Measurements from ENCODE around the gene PGA3.
"Not testable (repeated sequence)": the region's sequence is repeated elsewhere in the genome, so short reads cannot be mapped to it uniquely, and the experiment has no call there.

Gene PGA3

DNA sequence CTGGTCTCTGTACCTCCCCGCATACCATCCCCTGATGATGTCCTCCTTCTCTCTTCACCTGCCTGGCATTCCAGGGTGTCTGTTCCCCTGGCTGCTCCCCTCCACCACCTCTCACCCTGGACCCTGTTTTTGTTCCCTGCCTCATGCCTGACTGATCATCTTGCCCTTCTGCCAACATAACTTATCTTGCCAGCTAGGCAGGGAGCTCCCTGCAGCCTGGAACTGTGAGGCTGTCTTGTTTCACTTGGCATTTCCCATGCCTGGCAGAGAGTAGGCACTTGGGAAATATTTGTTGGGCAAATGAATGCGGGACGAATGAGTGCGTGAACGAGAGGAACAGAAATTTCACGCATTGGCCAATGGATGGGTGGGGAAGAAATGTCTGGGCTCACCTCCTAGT lies 7.3 kb downstream of the PGA3 start:
- DNase-seq (ENCODE audit: low read depth): not testable (repeated sequence)

DNA sequence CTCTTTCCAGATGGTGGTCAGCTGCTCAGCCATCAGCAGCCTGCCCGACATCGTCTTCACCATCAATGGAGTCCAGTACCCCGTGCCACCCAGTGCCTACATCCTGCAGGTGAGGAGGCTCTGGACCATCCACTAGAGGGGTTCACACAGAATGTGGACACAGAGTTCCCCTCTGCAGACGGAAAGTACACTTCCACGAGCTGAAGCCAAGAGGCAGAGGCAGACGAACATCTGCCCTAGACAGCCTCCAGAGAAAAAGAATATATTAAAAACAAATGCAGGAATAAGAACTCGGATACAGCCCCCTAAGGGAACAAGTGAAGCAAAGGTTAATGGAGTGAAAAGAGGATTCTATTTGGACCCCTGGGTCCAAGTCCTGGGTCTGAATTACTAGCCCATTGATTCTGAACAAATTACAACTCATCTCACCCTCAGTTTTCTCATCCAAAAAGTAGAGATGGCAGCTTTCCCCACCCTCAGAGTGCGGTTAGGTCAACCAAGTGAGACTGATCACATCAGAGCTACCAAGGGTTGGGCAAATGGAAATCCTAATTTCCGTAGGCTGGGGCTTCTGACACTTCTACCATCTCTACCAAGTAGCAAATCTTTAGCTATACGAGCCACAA lies 8.1 kb downstream of the PGA3 start:
- DNase-seq (ENCODE audit: low read depth): not testable (repeated sequence)

DNA sequence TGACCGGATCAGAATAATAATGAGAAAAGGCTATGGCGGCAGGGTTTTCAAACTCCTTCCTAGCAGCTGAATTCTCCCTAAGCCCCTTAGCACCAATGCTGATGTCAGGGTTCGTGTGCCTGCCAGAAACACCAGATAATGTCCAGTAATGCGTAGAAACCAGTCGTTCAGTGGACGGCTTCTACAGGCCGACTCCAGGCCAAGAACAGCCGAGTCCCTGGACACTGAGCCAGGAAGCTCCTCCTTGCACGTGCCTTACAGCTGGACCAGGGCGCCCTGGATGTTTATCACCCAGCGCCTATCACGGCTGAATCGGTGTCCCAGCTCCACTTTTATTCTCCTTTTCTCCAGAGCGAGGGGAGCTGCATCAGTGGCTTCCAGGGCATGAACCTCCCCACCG lies 8.9 kb downstream of the PGA3 start:
- DNase-seq (ENCODE audit: low read depth): not testable (repeated sequence)

DNA sequence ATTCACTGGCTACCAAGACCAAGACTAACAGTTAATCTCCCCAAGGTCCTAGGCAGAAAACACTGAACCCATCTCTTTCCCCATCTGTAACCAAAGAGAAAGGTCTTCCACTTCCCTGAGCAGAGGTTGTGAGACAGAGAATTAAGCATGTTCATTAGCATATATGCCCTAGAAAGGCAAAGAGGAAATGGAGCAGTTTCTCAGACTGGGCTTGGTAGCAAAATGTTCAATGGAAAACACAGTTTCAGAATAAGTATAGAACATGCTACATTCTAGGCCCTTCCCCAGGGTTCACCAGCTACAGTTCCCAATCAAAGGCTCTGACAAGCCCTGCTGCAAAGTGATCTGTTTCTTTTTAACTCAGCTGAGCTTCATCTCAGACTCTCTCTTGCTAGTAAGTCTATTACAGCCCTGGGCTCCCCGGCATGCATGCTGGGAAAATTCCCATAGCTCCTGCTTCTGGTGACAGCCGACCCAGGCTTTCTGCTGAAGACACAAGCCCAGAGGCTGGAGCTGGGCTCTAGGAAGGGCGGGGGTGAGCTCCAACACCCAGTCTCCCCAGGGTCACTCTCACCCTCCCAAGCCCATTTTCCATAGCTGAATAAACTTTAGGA lies 10.5 kb downstream of the PGA3 start:
- DNase-seq (ENCODE audit: low read depth): not testable (repeated sequence)

DNA sequence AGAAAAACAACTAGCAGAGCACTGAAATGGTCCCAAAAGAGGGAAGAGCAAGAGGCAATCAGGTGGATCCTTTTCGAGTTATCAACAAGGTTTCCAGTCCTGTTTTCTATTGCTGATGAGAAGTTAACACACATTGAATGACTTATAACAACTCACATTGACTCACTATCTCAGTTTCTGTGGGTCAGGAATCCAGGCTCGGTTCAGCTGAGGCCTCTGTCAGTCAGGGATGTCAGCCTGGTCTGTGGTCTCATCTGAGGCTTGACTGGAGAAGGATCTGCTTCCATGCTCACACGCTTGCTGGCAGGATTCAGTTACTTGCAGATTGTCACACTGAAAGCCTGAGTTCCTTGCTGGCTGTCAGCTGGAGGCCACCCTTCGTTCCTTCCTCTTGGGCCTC lies 15.0 kb downstream of the PGA3 start:
- not testable (repeated sequence) for DNase-seq (ENCODE audit: low read depth)

DNA sequence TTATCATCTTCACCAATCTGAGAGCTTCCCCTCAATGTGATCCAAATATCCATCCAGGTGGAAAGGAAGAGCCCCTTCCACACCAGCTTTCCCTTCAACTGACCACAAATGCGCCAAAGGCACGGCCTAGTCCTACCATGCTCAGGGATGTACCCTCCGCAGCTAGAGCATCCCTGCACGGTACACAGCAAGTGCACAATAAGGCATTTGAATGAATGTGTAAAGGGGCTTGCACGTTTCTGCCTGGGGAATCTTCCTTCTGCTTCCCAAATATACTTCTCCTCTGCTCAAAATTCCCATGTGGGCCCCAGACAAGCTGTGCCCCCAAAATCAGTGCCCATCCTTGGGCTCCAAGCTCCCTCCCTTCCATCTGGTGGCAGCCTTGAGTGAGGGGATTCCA lies 15.7 kb downstream of the PGA3 start:
- DNase-seq (ENCODE audit: low read depth): not testable (repeated sequence)

DNA sequence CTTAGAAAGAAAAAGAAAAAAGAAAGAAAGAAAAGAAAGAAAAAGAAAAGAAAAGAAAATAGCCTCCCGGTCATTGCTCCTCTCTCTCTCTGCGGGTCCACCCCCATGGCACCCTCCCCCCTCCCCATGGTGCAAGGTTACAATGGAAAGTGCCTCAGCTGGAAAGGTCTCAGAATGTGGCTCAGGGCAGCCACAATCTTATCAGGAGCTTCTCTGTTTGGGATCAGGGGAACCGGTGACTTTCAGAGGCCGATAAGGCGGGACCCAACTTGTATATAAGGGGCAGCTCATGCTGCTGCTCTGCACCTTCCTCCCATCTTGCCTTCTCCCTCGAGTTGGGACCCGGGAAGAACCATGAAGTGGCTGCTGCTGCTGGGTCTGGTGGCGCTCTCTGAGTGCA lies 18.7 kb downstream of the PGA3 start, which contains the start of gene PGA4:
TSS of gene PGA4 (plus strand) at position 301 of the 400 bp plus-strand sequence. CDS start at position 355, 54 bp downstream.
- not testable (repeated sequence) for DNase-seq (ENCODE audit: low read depth)

DNA sequence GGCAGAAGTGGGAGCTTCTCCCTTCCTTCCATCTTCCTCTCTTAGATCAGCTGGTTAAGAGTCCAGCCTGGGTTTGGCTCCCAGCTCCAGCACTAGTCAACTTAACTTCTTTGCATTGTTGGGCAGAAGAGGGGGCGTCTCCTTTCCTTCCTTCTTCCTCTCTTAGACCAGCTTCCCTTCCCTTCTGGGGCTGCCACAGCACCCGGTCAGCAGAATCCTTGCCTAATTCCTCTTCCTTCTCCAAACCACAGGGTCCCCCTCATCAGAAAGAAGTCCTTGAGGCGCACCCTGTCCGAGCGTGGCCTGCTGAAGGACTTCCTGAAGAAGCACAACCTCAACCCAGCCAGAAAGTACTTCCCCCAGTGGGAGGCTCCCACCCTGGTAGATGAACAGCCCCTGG lies 19.4 kb downstream of the PGA3 start:
- not testable (repeated sequence) for DNase-seq (ENCODE audit: low read depth)

DNA sequence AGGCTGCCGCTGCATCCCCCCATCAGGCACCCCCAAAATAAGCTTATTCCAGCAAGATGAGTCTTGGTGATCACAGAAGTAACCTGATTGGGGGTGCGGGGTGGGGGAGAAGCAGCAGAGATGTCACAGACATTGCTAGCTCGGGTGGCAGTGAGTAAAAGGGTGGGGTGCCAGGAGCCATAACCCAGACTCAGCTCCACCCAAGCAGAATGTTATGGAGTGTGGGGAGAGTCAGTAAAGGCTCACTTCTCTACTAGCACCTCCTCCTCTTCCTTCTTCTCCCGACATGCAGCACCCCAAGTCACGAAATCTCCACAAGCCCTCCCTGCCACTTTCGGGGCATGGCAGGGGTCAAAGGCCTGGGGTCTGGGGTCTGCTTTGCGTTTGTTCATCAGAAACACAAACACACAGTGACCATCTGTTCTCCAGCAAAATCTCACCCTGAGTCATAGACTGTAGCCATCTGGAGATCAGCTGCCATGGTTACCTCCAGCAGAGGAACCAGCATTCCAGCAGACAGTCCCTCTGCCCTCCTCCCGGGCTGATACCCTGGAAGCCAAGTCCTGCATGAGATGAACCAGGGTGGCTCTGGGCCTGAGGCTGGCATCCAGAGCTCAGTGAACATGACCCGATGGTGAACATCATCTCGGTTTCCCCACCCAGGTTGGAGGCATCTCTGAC lies 23.3 kb downstream of the PGA3 start:
- not testable (repeated sequence) for DNase-seq (ENCODE audit: low read depth)

DNA sequence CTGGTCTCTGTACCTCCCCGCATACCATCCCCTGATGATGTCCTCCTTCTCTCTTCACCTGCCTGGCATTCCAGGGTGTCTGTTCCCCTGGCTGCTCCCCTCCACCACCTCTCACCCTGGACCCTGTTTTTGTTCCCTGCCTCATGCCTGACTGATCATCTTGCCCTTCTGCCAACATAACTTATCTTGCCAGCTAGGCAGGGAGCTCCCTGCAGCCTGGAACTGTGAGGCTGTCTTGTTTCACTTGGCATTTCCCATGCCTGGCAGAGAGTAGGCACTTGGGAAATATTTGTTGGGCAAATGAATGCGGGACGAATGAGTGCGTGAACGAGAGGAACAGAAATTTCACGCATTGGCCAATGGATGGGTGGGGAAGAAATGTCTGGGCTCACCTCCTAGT lies 26.1 kb downstream of the PGA3 start:
- not testable (repeated sequence) for DNase-seq (ENCODE audit: low read depth)

DNA sequence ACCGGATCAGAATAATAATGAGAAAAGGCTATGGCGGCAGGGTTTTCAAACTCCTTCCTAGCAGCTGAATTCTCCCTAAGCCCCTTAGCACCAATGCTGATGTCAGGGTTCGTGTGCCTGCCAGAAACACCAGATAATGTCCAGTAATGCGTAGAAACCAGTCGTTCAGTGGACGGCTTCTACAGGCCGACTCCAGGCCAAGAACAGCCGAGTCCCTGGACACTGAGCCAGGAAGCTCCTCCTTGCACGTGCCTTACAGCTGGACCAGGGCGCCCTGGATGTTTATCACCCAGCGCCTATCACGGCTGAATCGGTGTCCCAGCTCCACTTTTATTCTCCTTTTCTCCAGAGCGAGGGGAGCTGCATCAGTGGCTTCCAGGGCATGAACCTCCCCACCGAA lies 27.7 kb downstream of the PGA3 start:
- not testable (repeated sequence) for DNase-seq (ENCODE audit: low read depth)

DNA sequence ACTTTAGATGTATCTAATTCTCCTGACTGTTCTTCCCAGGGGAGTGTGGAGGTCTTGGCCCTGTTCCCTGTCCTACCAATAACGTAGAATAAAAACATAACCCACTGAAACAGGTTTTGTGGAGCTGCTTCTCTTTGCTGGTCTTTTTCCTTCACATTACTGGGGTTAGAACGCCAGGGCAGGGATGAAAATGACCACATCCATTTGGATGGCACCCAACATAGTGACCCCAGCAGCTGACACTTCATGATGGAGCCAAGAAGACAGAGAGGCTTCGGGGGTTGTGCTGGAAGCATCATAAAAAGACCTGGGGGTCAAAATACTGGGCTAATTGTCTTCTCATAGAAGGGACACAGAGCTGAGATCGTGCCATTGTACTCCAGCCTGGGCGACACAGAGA lies 28.3 kb downstream of the PGA3 start:
- not testable (repeated sequence) for DNase-seq (ENCODE audit: low read depth)

DNA sequence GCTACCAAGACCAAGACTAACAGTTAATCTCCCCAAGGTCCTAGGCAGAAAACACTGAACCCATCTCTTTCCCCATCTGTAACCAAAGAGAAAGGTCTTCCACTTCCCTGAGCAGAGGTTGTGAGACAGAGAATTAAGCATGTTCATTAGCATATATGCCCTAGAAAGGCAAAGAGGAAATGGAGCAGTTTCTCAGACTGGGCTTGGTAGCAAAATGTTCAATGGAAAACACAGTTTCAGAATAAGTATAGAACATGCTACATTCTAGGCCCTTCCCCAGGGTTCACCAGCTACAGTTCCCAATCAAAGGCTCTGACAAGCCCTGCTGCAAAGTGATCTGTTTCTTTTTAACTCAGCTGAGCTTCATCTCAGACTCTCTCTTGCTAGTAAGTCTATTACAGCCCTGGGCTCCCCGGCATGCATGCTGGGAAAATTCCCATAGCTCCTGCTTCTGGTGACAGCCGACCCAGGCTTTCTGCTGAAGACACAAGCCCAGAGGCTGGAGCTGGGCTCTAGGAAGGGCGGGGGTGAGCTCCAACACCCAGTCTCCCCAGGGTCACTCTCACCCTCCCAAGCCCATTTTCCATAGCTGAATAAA lies 29.3 kb downstream of the PGA3 start:
- DNase-seq (ENCODE audit: low read depth): not testable (repeated sequence)

DNA sequence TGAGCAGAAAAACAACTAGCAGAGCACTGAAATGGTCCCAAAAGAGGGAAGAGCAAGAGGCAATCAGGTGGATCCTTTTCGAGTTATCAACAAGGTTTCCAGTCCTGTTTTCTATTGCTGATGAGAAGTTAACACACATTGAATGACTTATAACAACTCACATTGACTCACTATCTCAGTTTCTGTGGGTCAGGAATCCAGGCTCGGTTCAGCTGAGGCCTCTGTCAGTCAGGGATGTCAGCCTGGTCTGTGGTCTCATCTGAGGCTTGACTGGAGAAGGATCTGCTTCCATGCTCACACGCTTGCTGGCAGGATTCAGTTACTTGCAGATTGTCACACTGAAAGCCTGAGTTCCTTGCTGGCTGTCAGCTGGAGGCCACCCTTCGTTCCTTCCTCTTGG lies 33.8 kb downstream of the PGA3 start:
- not testable (repeated sequence) for DNase-seq (ENCODE audit: low read depth)

DNA sequence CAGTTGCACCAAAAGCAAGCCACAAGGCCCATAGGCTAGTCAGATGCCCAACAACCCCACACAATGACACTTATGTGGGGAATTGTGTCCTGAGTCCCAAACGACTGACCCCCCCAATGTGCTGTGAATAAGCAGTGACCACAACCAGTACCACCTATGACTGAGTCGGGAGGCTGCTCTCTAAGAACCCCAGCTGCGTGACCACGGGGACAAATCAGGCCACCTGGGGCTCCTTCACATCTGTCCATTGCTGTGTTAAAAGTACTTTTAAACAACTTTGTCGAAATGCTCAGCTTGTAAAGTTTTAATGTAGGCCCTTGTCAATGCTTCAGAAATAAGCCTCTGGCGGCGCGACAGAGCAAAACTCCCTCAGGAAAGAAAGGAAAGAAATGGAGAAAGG lies 37.0 kb downstream of the PGA3 start:
- DNase-seq (ENCODE audit: low read depth): not testable (repeated sequence)

DNA sequence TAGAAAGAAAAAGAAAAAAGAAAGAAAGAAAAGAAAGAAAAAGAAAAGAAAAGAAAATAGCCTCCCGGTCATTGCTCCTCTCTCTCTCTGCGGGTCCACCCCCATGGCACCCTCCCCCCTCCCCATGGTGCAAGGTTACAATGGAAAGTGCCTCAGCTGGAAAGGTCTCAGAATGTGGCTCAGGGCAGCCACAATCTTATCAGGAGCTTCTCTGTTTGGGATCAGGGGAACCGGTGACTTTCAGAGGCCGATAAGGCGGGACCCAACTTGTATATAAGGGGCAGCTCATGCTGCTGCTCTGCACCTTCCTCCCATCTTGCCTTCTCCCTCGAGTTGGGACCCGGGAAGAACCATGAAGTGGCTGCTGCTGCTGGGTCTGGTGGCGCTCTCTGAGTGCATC lies 37.6 kb downstream of the PGA3 start, which contains the start of gene PGA5:
TSS of gene PGA5 (plus strand) at position 301 of the 400 bp plus-strand sequence. CDS start at position 353, 52 bp downstream.
- not testable (repeated sequence) for DNase-seq (ENCODE audit: low read depth)

DNA sequence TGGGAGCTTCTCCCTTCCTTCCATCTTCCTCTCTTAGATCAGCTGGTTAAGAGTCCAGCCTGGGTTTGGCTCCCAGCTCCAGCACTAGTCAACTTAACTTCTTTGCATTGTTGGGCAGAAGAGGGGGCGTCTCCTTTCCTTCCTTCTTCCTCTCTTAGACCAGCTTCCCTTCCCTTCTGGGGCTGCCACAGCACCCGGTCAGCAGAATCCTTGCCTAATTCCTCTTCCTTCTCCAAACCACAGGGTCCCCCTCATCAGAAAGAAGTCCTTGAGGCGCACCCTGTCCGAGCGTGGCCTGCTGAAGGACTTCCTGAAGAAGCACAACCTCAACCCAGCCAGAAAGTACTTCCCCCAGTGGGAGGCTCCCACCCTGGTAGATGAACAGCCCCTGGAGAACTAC lies 38.2 kb downstream of the PGA3 start:
- DNase-seq (ENCODE audit: low read depth): not testable (repeated sequence)

DNA sequence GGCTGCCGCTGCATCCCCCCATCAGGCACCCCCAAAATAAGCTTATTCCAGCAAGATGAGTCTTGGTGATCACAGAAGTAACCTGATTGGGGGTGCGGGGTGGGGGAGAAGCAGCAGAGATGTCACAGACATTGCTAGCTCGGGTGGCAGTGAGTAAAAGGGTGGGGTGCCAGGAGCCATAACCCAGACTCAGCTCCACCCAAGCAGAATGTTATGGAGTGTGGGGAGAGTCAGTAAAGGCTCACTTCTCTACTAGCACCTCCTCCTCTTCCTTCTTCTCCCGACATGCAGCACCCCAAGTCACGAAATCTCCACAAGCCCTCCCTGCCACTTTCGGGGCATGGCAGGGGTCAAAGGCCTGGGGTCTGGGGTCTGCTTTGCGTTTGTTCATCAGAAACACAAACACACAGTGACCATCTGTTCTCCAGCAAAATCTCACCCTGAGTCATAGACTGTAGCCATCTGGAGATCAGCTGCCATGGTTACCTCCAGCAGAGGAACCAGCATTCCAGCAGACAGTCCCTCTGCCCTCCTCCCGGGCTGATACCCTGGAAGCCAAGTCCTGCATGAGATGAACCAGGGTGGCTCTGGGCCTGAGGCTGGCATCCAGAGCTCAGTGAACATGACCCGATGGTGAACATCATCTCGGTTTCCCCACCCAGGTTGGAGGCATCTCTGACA lies 42.1 kb downstream of the PGA3 start:
- not testable (repeated sequence) for DNase-seq (ENCODE audit: low read depth)

DNA sequence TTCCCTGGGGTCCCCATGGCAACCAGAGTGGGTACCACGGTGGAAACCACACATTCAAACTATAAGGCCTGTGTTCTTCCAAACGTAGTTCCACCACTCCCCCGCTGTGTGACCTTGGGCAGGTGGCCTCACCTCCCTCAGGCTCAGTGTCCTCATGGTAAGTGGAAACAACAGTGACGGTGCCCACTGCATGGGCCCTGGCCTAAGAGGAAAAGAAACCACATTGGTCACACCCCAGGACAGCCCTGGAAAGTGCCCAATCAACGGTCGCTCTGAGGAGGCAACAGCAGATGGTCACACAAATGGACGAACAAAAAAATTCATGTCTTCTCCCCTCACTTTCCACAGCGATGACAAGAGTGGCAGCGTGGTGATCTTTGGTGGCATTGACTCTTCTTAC lies 44.8 kb downstream of the PGA3 start:
- DNase-seq (ENCODE audit: low read depth): not testable (repeated sequence)

DNA sequence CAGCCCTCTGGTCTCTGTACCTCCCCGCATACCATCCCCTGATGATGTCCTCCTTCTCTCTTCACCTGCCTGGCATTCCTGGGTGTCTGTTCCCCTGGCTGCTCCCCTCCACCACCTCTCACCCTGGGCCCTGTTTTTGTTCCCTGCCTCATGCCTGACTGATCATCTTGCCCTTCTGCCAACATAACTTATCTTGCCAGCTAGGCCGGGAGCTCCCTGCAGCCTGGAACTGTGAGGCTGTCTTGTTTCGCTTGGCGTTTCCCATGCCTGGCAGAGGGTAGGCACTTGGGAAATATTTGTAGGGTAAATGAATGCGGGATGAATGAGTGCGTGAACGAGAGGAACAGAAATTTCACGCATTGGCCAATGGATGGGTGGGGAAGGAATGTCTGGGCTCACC lies 45.9 kb downstream of the PGA3 start:
- DNase-seq (ENCODE audit: low read depth): not testable (repeated sequence)

DNA sequence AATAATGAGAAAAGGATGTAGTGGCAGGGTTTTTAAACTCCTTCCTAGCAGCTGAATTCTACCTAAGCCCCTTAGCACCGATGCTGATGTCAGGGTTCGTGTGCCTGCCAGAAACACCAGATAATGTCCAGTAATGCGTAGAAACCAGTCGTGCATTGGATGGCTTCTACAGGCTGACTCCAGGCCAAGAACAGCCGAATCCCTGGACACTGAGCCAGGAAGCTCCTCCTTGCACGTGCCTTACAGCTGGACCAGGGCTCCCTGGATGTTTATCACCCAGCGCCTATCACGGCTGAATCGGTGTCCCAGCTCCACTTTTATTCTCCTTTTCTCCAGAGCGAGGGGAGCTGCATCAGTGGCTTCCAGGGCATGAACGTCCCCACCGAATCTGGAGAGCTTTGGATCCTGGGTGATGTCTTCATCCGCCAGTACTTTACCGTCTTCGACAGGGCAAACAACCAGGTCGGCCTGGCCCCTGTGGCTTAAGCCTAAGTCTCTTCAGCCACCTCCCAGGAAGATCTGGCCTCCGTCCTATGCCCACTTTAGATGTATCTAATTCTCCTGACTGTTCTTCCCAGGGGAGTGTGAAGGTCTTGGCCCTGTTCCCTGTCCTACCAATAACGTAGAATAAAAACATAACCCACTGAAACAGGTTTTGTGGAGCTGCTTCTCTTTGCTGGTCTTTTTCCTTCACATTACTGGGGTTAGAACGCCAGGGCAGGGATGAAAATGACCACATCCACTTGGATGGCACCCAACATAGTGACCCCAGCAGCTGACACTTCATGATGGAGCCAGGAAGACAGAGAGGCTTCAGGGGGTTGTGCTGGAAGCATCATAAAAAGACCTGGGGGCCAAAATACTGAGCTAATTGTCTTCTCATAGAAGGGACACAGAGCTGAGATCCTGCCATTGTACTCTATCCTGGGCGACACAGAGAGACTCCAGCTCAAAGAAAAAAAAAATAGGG lies 47.8 kb downstream of the PGA3 start:
- not testable (repeated sequence) for DNase-seq (ENCODE audit: low read depth)

Data from HS-5 (cell line).